OCI-LY3 (cell line): ENCODE results near the gene NOTCH3.

ENCODE experiments used
- CTCF ChIP-seq: fragments of 200-600, 300-600 bp; sonication (generic); IDR thresholded peaks from 2 replicates; pipeline ENCODE4 v1.5.1; 2014; ENCODE audit warnings: antibody characterized with exemption, low read length, low read depth
- EZH2phosphoT487 ChIP-seq: fragments of 200-600 bp; shearing (Covaris generic); IDR thresholded peaks from 2 replicates; pipeline ENCODE4 v1.6.1; 2018; ENCODE audit warnings: antibody characterized with exemption, mixed run types, low read depth

- no peak for TF ChIP-seq CTCF
- no peak for TF ChIP-seq EZH2phosphoT487
Measured at GRCh38 chr19:15248648-15249527, 48.1 kb upstream of the NOTCH3 start.
